BLaER1 (cell line): ENCODE data around the gene SSPN.
"Not testable (repeated sequence)": the region's sequence is repeated elsewhere in the genome, so short reads cannot be mapped to it uniquely, and the experiment has no call there.

Experiments used
- H3K27ac ChIP-seq: shearing (Covaris generic); formaldehyde crosslinking; 2 replicates; pipeline ENCODE4 v1.8.1; 2022
- H3K27me3 ChIP-seq: shearing (Covaris generic); formaldehyde crosslinking; 2 replicates; pipeline ENCODE4 v1.8.1; 2022
- H3K36me3 ChIP-seq: shearing (Covaris generic); formaldehyde crosslinking; 2 replicates; pipeline ENCODE4 v1.8.1; 2022
- H3K4me1 ChIP-seq: shearing (Covaris generic); formaldehyde crosslinking; 2 replicates; pipeline ENCODE4 v1.8.1; 2022
- H3K4me2 ChIP-seq: shearing (Covaris generic); formaldehyde crosslinking; 2 replicates; pipeline ENCODE4 v1.8.1; 2022
- H3K4me3 ChIP-seq: shearing (Covaris generic); formaldehyde crosslinking; 2 replicates; pipeline ENCODE4 v1.8.1; 2022
- H3K9ac ChIP-seq: shearing (Covaris generic); formaldehyde crosslinking; 2 replicates; pipeline ENCODE4 v1.8.1; 2022
- H3K9me3 ChIP-seq: shearing (Covaris generic); formaldehyde crosslinking; 2 replicates; pipeline ENCODE4 v1.8.1; 2022
- H4K20me1 ChIP-seq: shearing (Covaris generic); formaldehyde crosslinking; 2 replicates; pipeline ENCODE4 v1.8.1; 2022
- Cebpa-rat ChIP-seq: shearing (Covaris generic); IDR thresholded peaks from 2 replicates; pipeline ENCODE4 v1.8.1; 2022

The SSPN gene

GRCh38 chr12:26226629-26227360, 31.4 kb downstream of the SSPN start:
- H3K36me3 ChIP-seq = no peaks in the 10 kb centered on the region
- no peaks in the 10 kb centered on the region for H3K27me3 ChIP-seq
- H3K9ac ChIP-seq = no peak overlapping the region

GRCh38 chr12:26227361-26227745, 32.0 kb downstream of the SSPN start:
- H4K20me1 ChIP-seq = no peaks in the 10 kb centered on the region
- H3K9me3 ChIP-seq = no peaks in the 10 kb centered on the region
- no peak overlapping the region for H3K4me3 ChIP-seq
- no peaks in the 10 kb centered on the region for H3K27me3 ChIP-seq
- no peak overlapping the region for H3K9ac ChIP-seq
- H3K36me3 ChIP-seq = no peaks in the 10 kb centered on the region
- no peak overlapping the region for H3K4me2 ChIP-seq
- TF ChIP-seq Cebpa-rat = no peak
- H3K4me1 ChIP-seq = no peaks in the 10 kb centered on the region
- no peak overlapping the region for H3K27ac ChIP-seq

More at GRCh38 chr12:26226629-26227360, 31.4 kb downstream of the SSPN start:
- no peak overlapping the region for H3K27ac ChIP-seq
- H4K20me1 ChIP-seq = no peaks in the 10 kb centered on the region
- H3K4me2 ChIP-seq = no peak overlapping the region
- H3K9me3 ChIP-seq = no peaks in the 10 kb centered on the region
- no peak overlapping the region for H3K4me3 ChIP-seq
- no peaks in the 10 kb centered on the region for H3K4me1 ChIP-seq
- TF ChIP-seq Cebpa-rat = no peak

- Histone ChIP-seq H3K27ac (no peak overlapping the region), H3K9ac (no peak overlapping the region), H3K4me2 (no peak overlapping the region), H3K27me3 (no peaks in the 10 kb centered on the region), H3K4me3 (no peak overlapping the region), H3K4me1 (no peaks in the 10 kb centered on the region), H3K36me3 (no peaks in the 10 kb centered on the region), H4K20me1 (no peaks in the 10 kb centered on the region), H3K9me3 (no peaks in the 10 kb centered on the region)
- TF ChIP-seq Cebpa-rat = no peak
These were observed 34.5 kb downstream of the SSPN start for GRCh38 chr12:26229910-26230309.

- Histone ChIP-seq H3K4me1 (no peaks in the 10 kb centered on the region), H3K9me3 (no peaks in the 10 kb centered on the region), H3K36me3 (no peaks in the 10 kb centered on the region), H3K27me3 (no peaks in the 10 kb centered on the region), H3K27ac (no peak overlapping the region), H3K4me3 (no peak overlapping the region), H3K4me2 (no peak overlapping the region), H3K9ac (no peak overlapping the region), H4K20me1 (no peaks in the 10 kb centered on the region)
- no peak for TF ChIP-seq Cebpa-rat
These were observed 36.1 kb downstream of the SSPN start for GRCh38 chr12:26231470-26231869.

- TF ChIP-seq Cebpa-rat = no peak
- H3K27me3 ChIP-seq = no peaks in the 10 kb centered on the region
- no peak overlapping the region for H3K4me3 ChIP-seq
- H3K4me2 ChIP-seq = no peak overlapping the region
- H4K20me1 ChIP-seq = no peaks in the 10 kb centered on the region
- no peaks in the 10 kb centered on the region for H3K36me3 ChIP-seq
- H3K9me3 ChIP-seq = no peaks in the 10 kb centered on the region
- H3K4me1 ChIP-seq = no peaks in the 10 kb centered on the region
- H3K9ac ChIP-seq = no peak overlapping the region
- no peak overlapping the region for H3K27ac ChIP-seq
These were observed 36.5 kb downstream of the SSPN start for GRCh38 chr12:26231921-26232320.

- Histone ChIP-seq H4K20me1 (no peaks in the 10 kb centered on the region), H3K9ac (no peak overlapping the region), H3K27ac (no peak overlapping the region), H3K9me3 (no peaks in the 10 kb centered on the region), H3K27me3 (no peaks in the 10 kb centered on the region), H3K4me1 (no peaks in the 10 kb centered on the region), H3K4me3 (no peak overlapping the region), H3K4me2 (no peak overlapping the region), H3K36me3 (no peaks in the 10 kb centered on the region)
- TF ChIP-seq Cebpa-rat = no peak
These were observed 38.3 kb downstream of the SSPN start for GRCh38 chr12:26233631-26234030.

- not testable (repeated sequence) for H3K9me3 ChIP-seq, H3K27ac ChIP-seq, H3K36me3 ChIP-seq, H3K4me2 ChIP-seq, H3K27me3 ChIP-seq, H3K9ac ChIP-seq, H3K4me3 ChIP-seq, H3K4me1 ChIP-seq, H4K20me1 ChIP-seq
These were observed 40.1 kb downstream of the SSPN start for GRCh38 chr12:26235465-26235864.

- Histone ChIP-seq H3K4me3 (no peak overlapping the region), H3K36me3 (no peaks in the 10 kb centered on the region), H3K9me3 (no peaks in the 10 kb centered on the region), H3K9ac (no peak overlapping the region), H3K27ac (no peak overlapping the region), H3K27me3 (no peaks in the 10 kb centered on the region), H3K4me2 (no peak overlapping the region), H4K20me1 (no peaks in the 10 kb centered on the region), H3K4me1 (no peaks in the 10 kb centered on the region)
- no peak for TF ChIP-seq Cebpa-rat
These were observed 43.2 kb downstream of the SSPN start for GRCh38 chr12:26238341-26239121.

- Histone ChIP-seq H3K4me1 (no peaks in the 10 kb centered on the region), H3K27ac (no peak overlapping the region), H3K9me3 (no peaks in the 10 kb centered on the region), H3K36me3 (no peaks in the 10 kb centered on the region), H4K20me1 (no peaks in the 10 kb centered on the region), H3K9ac (no peak overlapping the region), H3K27me3 (no peaks in the 10 kb centered on the region), H3K4me3 (no peak overlapping the region), H3K4me2 (no peak overlapping the region)
- TF ChIP-seq Cebpa-rat = no peak
These were observed 43.9 kb downstream of the SSPN start for GRCh38 chr12:26239122-26239851.
